GM19467 (cell line): Measurements from ENCODE around the gene CRMP1.
"Not testable (repeated sequence)": the region's sequence is repeated elsewhere in the genome, so short reads cannot be mapped to it uniquely, and the experiment has no call there.

Experiments used
- ATAC-seq: cut with Tn5 transposase; IDR thresholded peaks from one replicate; pipeline ENCODE4 v1.9.1; 2021; ENCODE audit warnings: mild to moderate bottlenecking, moderate library complexity; ENCODE audit not compliant: unreplicated experiment

The CRMP1 gene

DNA sequence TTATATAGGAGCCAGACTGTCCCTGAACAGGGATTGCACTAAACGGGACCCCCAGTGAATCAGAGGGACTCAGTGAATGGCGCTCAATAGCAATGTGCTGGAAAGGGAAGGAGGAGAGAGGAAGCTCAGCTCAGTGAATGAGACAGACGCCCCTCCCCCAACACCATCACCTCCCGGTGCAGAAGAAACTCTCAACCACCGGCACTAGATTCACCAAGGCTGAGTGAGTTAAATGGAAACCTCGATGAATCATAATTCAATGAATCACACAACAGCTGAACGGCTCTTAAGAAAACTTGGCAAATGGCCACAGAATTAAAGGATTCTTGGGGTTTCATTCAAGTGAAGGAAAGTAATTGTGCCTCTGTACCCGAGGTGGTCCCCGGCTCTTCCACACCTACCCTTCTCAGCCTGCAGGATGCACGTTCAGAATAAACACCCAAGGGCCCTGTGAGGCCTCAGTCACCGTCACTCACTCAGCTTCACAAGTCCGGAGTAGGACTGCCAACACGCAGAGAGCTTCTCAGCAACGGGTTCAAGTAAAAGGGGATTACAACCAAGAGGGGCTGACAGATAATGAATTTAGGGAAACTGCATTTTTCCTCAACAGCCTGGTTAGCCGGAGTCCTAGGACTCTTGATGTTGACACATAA is 29.3 kb downstream of the CRMP1 start:
- no peak for ATAC-seq

DNA sequence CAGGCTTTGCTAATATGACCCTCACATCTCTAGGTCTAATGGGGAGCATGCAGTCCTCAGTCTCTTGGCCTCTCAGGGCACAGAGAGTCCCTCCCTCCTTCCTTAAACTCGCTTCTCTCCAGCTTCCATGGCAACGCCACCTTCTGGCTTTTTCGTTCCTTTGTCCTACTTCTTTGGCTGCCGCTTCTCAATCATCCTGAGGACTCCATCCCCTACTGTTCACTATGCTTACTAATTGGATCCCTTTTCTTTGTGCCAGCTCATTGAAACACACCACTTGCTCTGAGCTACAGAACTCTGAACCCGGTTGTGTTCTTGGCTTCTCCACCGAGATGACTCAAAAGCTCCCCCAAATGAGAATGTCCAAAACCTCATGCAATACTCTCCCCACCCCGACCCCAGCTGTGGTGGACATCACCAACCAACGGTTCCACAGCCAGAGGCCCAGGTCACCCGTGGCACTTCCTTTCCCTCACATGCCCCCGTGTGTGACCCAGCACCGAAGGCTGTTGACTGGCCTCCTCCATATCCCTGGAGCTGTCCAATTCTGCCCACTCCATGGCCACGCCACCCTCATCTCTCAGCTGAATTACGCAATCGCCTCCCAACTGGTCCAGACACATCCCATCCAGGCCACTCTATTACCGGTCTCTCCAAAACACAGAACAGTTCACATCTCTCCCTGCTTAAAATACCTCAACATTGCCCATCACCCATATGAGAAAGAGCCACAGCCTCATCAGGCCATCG is 34.7 kb downstream of the CRMP1 start:
- no peak for ATAC-seq

DNA sequence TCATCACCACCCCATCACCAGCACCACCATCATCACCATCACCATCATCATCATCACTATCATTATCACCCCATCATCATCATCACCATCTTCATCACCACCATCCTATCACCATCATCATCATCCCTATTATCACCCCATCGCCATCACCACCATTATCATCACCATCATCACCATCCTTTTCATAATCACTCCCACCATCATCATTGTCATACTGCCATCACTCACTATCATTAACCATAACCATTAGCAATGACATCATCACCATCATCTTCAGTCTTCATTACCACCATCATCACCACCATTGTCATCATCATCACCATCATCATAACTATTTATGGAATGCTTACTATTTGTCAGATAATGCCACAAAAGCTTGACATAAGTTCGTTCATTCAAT is 35.7 kb downstream of the CRMP1 start:
- no peak for ATAC-seq

DNA sequence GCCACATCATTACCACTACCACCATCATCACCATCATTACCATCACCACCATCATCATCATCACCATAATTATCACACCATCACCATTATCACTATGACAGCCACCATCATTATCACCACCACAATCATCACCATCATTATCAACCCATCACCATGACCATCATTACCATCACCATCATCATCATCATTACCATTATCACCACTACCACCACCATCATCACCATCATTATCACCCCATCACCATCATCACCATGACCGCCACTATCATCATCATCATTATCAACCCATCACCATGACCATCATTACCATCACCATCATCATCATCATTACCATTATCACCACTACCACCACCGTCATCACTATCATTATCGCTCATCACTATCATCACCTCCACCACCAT is 36.5 kb downstream of the CRMP1 start:
- ATAC-seq: not testable (repeated sequence)

DNA sequence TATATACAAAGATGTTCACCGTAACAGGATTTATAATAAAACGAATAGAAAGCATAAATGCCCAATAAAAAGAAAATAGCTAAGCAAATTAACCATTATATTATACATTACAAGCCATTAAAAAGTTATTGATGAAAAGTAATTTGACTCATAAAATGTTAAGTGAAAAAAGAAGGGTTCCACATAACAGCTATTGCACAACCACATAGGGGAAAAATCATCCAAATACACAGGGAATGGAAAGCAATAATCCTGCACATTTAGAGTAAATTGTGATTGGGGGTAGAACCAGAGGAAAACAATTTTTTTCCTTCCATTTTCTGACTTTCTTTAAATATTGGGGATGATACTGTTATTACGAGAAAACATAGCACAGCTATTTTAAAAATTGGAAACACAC is 38.0 kb downstream of the CRMP1 start:
- no peak for ATAC-seq

DNA sequence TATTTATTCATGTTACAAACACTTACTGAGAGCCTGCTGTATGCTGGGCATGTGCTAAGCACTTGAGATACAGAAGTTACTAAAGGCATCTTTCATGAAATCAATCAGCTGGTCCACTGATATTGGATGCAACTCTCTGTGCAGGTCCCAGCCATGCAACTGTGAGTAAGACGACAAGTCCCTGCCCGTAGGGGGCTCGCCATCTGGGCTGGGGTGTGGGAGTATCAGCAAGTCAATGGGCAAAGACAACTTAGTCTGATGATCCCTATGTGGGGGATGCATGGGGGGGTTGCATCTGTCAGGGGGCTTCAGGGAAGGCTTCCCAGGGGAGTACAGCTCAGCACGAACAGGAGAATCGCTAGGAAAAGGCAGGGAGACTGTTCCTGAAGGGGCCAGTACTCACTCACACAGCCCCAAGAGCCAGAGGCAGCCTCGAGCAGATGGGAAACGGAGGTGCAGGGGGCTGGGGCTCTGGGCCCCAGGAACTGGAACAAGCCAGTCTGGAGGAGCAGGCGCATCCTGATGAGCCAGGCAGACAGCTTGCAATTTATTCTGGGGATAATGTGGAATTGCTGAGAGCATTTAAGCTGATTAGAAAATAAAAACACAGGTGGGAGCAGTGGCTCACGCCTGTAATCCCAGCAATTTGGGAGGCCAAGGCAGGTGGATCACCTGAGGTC is 40.2 kb downstream of the CRMP1 start:
- ATAC-seq: no peak

DNA sequence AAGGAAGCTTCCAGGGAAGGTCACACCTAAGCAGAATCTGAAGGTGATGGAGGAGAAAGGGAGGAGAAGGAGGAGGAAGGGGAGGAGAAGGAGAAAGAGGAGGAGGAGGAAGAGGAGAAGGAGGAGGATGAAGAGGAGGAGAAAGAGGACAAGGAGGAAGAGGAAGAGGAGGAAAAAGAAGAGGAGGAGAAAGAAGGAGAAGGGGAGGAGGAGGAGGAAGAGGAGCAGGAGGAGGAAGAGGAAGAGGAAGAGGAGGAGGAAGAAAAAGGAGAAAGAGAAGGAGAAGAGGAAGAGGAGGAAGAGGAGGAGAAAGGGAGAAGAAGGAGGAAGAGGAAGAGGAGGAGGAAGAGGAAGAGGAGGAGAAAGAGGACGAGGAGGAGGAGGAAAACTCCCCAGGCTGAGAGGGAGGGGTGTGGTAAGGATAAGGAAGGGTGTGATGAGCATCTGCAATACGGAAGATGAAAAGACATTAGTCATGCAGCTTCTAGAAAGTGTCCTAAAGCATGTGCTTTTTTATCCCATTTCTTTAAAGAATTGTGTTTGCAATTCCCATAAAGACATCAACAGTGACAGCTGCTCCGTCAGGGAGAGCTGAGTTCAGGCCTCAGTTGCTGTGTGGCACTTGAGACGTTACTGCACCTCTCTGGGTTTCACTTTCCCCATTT is 41.1 kb downstream of the CRMP1 start:
- no peak for ATAC-seq

DNA sequence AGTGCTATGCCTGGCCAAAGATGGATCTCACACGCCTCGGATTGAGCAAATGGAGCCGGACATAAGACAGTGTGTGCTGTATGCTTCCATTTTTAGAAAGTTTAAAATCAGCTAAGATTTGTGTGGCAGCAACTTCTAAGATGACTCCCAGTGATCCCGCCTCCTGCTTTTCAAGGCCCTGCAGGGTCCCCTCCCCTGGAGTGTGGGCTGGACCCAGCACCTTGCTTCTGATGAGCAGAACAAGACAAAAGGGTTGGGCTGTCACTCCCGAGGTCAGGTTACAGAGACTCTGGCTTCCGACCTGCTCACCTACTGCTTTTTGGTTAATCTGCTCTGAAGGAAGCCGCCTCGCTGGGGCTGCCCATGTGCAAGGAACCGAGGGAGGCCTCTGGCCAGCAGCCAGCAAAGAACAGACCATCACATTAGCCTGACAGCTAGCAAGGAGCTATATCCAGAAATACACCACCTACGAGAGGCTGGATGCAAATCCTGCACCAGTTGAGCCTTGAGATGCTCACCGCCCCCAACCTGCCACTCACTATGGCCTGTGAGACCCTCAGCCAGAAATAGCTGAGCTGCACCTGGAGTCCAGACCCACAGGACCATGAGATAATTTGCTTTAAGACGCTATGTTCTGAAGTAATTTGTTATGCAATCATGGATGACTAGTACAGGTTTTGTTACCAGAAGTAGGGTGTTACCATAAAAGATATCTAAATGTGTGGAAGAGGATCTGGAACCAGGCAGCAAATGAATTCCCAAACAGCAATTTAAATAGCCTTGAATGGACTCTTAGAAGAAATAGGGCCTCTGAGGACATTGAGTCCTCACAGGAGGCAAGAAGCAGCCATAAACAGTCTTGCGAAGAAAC is 47.6 kb downstream of the CRMP1 start:
- ATAC-seq: no peak

DNA sequence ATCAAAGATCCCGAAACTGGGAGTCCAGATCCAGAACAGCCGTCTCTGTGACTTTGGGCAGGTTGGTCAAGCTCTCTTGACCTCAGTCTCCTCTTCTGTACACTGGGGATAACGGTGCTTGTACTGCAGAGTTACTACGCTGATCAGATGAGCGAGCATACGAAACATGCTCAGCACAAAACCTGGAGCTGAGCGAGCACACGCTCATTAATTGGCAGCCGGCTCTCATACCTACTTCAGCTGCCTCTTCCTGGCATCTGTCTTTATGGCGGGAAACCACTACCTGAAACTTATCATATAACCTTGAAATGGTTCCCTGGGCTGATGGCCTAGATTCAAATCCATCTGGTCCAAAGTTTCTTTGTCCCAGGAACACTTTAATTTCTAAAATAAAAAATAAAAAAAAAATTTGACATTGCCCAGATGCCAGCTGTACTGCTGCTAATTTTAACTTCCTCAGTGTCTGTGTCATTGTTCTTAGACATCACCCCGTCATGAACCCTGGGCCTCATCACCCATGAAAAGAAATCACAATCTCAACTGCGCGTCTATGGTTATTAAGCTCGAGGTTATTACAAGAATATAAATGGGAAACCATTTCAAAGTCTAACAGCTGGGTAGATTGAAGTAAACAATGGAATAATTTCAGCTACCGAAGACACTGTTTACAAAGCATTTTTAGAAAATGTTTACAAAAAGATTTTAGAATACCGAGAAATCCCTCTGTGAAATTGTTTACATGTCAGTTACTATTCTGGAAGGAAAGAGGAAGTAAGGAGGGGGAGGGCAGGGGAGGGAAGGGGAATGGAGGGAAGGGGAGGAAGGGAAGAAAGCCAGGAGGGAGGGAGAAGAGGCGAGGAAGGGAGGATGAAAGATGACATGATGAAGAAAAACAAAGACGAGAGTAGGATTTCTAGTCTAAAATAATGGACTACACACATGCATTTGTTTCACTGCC is 49.0 kb downstream of the CRMP1 start:
- no peak for ATAC-seq

DNA sequence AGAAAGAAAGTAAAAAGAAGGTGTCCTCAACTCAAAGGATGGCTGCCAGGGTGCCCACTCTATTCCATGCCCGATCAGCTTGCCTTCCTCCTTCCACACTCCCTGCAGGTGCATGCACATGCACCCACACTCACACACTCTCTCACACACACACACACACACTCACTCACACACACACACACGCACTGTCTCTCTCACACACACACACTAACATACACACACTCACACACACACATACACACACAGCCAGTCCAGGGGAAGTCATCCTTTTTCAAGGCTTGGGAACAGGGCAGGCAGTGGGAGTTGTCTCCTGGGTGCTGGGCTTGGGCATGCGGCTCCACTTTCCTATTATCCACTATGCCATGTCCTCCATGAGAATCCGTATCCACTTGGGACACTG is 50.4 kb downstream of the CRMP1 start:
- no peak for ATAC-seq

DNA sequence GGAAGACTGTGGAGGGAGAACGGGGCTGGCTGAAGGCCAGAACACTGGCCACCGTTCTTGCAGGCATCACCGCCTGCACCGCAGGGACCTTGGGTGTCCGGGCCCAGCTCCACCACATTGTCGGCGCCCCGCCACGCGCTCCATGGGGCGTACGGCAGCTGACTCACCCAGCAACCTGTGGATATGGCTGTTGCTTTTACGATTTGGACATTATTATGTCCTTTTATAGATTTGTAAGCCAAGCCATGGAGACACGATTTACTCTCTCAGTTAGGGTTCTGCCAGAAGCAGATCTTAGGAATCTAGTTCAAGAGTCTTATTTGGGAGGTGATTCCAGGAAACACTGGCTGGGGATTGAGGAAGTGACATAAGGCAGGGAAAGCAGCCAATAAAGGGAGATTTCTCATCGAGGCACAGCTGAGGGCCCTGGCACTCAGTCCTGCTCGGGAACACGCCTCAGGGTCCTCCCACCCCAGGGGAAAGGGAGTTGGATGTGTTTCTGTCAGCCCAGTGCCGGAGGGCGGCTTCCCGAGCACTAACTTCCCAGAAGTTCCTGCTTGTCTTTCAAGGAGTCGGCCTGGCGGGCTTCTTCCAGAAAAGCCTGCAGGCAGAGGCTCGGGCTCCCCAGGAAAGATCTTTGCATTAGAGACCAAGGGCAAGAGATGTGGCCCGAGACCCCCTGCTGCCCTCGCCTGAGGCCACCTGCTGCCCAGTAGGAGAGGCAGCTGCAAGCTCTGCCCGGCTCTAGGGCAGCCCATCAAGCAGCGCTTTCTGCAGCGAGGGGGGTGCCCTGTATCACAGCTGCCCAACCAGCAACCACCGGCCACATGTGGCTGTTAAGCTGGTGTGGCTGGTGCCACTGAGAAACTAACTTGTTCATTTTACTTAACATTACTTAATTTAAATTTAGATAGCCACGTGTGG is 52.9 kb downstream of the CRMP1 start:
- no peak for ATAC-seq

DNA sequence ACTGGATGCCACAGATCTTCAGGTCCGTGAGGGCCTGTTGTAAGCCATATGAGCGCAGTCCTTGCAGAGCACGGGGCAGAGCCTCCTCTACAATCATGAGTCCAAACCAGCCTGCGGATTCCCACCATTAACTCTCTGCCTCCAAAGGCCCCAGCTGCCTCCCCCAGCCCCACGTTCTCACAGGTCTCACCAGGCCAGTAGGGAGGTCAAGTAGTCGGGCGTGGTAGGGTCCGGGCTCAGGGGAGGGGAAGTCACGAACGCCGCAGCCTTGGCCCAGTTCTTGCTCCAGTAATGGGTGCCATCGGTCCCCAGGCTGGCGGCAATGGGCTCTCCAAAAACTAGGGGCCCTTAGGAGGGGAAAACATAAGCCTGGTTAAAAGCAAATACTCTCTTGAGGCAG is 53.6 kb downstream of the CRMP1 start:
- ATAC-seq: no peak

DNA sequence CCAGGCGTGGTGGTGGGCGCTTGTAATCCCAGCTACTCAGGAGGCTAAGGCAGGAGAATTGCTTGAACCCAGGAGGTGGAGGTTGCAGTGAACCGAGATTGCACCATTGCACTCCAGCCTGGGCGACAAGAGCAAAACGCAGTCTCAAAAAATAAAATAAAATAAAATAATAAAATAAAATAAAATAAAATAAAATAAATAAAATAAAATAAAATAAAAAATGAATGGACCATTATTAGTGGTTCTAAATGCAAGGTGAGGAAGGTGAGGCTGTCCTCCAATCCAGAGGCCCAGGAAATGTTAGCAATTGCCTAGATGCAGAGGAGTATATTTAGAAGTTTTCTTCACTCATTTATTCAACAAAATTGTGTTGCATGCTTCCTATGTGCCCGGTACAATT is 55.4 kb downstream of the CRMP1 start:
- not testable (repeated sequence) for ATAC-seq

DNA sequence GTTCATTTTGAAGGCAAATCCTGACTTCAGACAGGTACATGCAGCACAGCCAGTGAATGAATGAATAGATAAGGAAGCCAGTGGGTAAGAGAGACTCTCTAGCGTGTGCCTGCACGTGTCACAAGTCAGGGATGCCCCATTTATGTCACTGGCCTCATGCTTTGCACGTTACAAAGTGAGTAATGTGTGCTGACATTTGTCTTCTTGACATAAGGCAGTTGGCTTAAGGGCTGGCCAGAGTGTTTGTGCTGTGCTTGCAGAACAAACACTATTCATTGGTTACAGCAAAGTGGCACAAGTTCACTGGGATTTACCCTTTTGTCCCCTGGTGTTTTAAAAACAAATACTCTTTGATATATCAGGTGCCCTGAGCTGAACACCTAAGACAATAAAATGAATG is 55.9 kb downstream of the CRMP1 start:
- ATAC-seq: no peak

DNA sequence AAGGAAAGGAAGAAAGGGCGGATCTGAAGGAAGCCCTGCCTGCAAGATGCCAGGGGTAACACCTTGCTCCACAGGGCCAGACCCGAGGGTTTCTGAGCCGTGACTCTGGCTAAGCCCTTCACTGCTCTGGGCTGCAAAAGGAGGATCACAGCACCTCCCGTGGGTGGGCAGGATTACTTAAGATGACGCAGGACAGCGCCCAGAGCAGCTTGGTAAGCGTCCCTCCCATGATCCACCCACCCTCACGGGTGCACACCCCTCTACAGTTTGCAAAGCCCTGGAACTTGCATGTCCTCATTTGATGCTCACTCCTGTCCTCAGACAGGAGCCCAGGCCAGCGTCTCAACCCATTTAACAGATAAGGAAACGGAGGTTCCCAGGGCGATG is 64.9 kb downstream of the CRMP1 start:
- no peak for ATAC-seq

DNA sequence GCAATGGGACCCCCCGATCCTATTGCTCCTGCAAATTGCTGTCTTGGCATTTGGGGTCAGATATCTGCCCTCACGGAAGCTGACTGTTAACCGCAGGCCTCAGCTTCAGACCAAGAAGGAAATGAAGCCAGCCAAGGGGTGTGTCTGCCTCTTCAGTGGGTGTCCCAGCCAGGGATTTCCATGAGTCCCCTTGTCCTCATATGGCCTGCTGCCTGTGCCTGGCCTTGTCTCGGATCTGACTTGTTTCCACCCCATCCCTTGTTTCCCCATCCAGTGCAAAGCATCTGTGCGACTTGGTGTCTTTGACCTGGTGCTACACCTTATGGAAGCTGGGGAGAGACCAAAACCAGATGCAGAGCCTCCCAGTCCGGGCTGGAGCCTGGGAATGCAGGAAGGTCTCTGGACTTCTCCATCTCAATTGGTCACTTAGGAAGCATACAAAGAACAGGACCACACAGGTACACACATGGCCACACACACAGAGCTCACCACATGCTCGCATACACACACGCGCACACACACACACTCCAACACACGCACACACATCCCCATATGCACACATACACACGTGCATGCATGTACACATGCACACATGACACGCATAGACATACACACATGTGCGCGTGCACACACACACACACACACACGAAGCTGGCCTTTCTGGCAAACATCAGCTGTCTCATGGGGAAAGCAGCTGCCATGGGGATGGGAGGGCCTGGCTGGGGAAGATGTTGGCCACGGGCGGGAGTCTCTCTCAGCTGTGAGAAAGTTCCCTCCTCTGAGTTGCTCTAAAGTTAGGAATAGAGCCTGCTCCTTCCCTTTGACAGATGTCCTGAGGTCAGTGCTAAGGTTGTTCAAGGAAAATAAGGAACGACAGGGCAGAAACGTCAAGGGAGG is 65.5 kb downstream of the CRMP1 start:
- ATAC-seq: no peak

DNA sequence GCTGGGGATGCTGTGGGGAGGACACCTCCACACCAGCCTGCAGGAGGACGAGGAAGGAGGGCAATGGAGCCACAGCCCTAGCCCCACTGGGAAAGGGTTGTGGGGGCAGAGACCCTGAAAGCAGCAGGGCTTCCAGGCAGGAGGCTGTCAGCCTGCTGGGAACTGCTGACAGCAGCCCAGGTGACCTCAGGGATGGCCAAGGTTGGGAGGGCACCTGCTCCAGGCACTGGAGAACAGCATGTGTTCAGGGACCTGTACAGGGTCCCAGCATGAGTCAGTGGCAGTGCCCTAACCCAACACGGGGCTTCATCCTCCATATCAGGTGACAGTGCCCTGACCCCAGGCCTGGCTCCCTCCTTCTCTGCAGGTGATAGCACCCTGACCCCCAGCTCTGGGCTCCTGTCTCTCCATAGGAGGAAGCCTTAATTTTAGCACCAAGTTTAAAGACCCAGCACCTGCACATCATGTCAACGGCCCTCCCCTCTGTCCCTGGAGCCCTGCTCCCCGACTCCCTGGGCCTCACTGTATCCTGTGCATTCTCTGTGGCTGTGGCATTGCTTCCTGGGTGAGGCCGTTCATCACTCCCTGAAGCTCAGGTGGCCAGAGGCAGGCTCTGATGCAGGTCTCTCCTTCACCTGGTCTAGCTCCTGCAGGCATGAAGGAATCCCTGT is 66.3 kb downstream of the CRMP1 start:
- no peak for ATAC-seq
